Colonic mucosa (tissue), 4 donors: ENCODE results near the gene TBC1D17. TPM values are rescaled to one million over a fixed set of nuclear protein-coding genes. Genes with fewer than 3 reads are reported as not detected.

ENCODE experiments used
- DNase-seq: peaks from one replicate; pipeline ENCODE4 v3.0.0-alpha.2; 2020
- H3K27ac ChIP-seq: fragments of 200-600 bp; one replicate; pipeline ENCODE4 v1.8.0; 2021
- H3K27me3 ChIP-seq: fragments of 200-600 bp; one replicate; pipeline ENCODE4 v1.8.0; 2021
- H3K36me3 ChIP-seq: fragments of 200-600 bp; one replicate; pipeline ENCODE4 v1.8.0; 2021
- H3K4me1 ChIP-seq: fragments of 200-600 bp; one replicate; pipeline ENCODE4 v1.8.0; 2021; ENCODE audit warnings: mild to moderate bottlenecking
- H3K4me3 ChIP-seq: fragments of 200-600 bp; one replicate; pipeline ENCODE4 v1.8.0; 2021
- H3K9ac ChIP-seq, 2 donors: one replicate each; pipeline ENCODE4 v1.7.0; 2013; ENCODE audit warnings: control low read depth in 2 of 2, low read depth in 2 of 2, low read length in 2 of 2
- H3K9me3 ChIP-seq: fragments of 200-600 bp; one replicate; pipeline ENCODE4 v1.8.0; 2021
- intact Hi-C: fragments of 100-400 bp; cut with DNase I; formaldehyde crosslinking; loops from one replicate; pipeline ENCODE4 v1.14.1; 2022
- total RNA-seq, 2 donors: library from RNA; stranded (reverse); fragmentation: NEBNext Ultra II Directional in 1 of 2; extraction: Animal tissue kit (Norgen Biotek cat#: 25700) in 1 of 2; gene quantifications; one replicate each; pipeline ENCODE4 v1.2.1, GENCODE V29; 2021
- TF ChIP-seq, protein P1 (sequence below): fragments of 200-600 bp; IDR thresholded peaks from one replicate; pipeline ENCODE4 v1.8.0; 2022; ENCODE audit warnings: antibody characterized with exemption, mild to moderate bottlenecking
- donor health status: healthy.
- donor health status: DM: no; HTN: no; CAD: no.
- donor health status: DM: no; HTN: no; CAD: no.

Gene TBC1D17
- total RNA-seq, 2 donors from 2014 or later, result 29.4 to 33.7 TPM

- Histone ChIP-seq H3K4me1 (peaks cover 22% of the 10 kb centered on the region), H3K36me3 (no peaks in the 10 kb centered on the region), H3K27ac (peak within 1 kb of the TSS; percentile 91), H3K9ac (peak within 1 kb of the TSS; percentile 89 to 90), H3K9me3 (no peaks in the 10 kb centered on the region), H3K27me3 (no peaks in the 10 kb centered on the region), H3K4me3 (peak within 1 kb of the TSS; percentile 68)
- DNase-seq, result peak; percentile 91
- intact Hi-C loops, result loop anchor here (10.0 kb wide), 1 partner anchor 52 kb away; the partner anchor contains the start of genes FUZ and MED25
- TF ChIP-seq, protein P1, sequence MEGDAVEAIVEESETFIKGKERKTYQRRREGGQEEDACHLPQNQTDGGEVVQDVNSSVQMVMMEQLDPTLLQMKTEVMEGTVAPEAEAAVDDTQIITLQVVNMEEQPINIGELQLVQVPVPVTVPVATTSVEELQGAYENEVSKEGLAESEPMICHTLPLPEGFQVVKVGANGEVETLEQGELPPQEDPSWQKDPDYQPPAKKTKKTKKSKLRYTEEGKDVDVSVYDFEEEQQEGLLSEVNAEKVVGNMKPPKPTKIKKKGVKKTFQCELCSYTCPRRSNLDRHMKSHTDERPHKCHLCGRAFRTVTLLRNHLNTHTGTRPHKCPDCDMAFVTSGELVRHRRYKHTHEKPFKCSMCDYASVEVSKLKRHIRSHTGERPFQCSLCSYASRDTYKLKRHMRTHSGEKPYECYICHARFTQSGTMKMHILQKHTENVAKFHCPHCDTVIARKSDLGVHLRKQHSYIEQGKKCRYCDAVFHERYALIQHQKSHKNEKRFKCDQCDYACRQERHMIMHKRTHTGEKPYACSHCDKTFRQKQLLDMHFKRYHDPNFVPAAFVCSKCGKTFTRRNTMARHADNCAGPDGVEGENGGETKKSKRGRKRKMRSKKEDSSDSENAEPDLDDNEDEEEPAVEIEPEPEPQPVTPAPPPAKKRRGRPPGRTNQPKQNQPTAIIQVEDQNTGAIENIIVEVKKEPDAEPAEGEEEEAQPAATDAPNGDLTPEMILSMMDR, result no peak
Measured at GRCh38 chr19:49866933-49867782, 10.3 kb upstream of the TBC1D17 start, which contains the start of gene PNKP. TSS of gene PNKP (minus strand) at chr19:49867576. CDS start at chr19:49867204, 372 bp downstream.

DNA sequence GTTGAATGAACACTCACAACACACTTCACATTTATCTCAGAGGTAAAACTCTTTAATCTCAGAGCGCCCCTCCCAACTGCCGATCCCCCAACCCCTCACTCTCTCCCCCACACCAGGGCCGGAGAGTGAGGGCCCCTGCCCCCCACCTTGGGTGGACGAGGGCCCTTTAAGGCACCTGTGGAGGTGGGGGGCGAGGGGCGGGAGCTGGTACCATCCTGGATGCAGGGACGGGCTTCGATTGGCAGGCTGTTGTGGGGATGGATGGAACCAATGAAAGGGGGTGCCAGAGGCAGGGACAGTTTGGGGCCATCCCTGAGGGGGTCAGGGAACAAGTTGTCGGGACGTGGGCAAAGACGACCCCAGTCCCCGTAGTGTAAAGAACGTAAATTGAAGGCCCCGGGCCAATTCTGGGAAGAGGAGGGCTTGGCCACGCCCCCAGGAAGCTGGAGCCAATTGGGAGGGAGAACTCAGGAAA, 8.5 kb upstream of the TBC1D17 start:
- H3K9me3 ChIP-seq, result no peaks in the 10 kb centered on the region
- TF ChIP-seq, protein P1, result no peak
- H3K9ac ChIP-seq, result peak overlapping the region; percentile 30 to 31

GRCh38 chr19:49869484-49870308, 7.8 kb upstream of the TBC1D17 start:
- H3K36me3 ChIP-seq, result no peaks in the 10 kb centered on the region
- no peaks in the 10 kb centered on the region for H3K27me3 ChIP-seq
- peak overlapping the region; percentile 91 for H3K27ac ChIP-seq
- intact Hi-C loops, result loop anchor here (10.0 kb wide), 1 partner anchor 55 kb away; the partner anchor contains the start of genes FUZ and MED25
- no peaks in the 10 kb centered on the region for H3K9me3 ChIP-seq
- TF ChIP-seq, protein P1, result no peak
- peak; percentile 97 for DNase-seq
- H3K9ac ChIP-seq, result peak overlapping the region; percentile 71 to 90
- H3K4me1 ChIP-seq, result peaks cover 22% of the 10 kb centered on the region
- H3K4me3 ChIP-seq, result peak overlapping the region; percentile 55

More for the DNA sequence above, 8.5 kb upstream of the TBC1D17 start:
- intact Hi-C loops, result loop anchor here (10.0 kb wide), 1 partner anchor 54 kb away; the partner anchor contains the start of genes FUZ and MED25
- Histone ChIP-seq H3K36me3 (no peaks in the 10 kb centered on the region), H3K4me3 (peak overlapping the region; percentile 22), H3K27me3 (no peaks in the 10 kb centered on the region), H3K27ac (peak overlapping the region; percentile 91), H3K4me1 (peaks cover 22% of the 10 kb centered on the region)
- no peak for DNase-seq

DNA sequence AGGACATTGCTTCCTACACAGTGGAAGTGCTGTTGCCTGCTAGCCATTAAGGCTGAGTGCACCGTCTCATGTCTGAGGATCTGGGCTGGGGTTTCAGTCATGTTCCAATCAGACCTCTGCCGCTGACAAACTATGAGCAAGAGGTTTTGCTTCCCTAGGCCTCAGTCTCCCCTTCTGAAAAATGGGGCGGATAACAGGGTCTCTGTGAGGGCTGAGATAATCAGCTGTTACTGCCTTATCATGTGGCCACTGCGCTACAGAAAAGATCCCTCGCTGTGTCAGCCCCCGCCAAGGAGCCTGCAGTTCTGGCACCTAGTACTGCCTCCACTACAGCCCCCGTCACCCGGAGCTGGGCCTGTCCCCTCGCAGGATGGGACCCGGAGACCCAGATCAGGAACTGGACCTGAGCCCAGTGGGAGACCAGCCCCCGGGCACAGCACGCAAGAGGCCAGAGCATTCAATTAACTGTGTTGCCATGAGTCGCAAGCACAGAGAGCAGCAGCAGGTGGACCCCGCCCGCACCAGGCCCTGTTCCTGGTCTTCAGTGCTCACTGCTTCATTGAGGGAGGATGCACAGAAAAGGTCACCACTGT, 7.1 kb upstream of the TBC1D17 start:
- DNase-seq, result no peak
- intact Hi-C loops, result no loop called here
- H3K9me3 ChIP-seq, result no peaks in the 10 kb centered on the region
- TF ChIP-seq, protein P1, result no peak
- H3K4me1 ChIP-seq, result peaks cover 17% of the 10 kb centered on the region
- H3K36me3 ChIP-seq, result no peaks in the 10 kb centered on the region
- H3K9ac ChIP-seq, result peak overlapping the region; percentile 71 to 90
- peak overlapping the region; percentile 91 for H3K27ac ChIP-seq
- H3K4me3 ChIP-seq, result peak overlapping the region; percentile 55
- no peaks in the 10 kb centered on the region for H3K27me3 ChIP-seq
